Cortex of kidney (tissue), 1 donor: ENCODE results near the gene SFTPA2.
"Not testable (repeated sequence)": the region's sequence is repeated elsewhere in the genome, so short reads cannot be mapped to it uniquely, and the experiment has no call there.

ENCODE experiments used
- DNase-seq: peaks from one replicate; lab custom pipeline; 2025; lab: John Stamatoyannopoulos, UW

The SFTPA2 gene

GRCh38 chr10:79559726-79560125 lies 481 bp downstream of the SFTPA2 start:
- no peak for DNase-seq

- DNase-seq, result not testable (repeated sequence)
These were observed 3.2 kb downstream of the SFTPA2 start for GRCh38 chr10:79556961-79557360.

- no peak for DNase-seq
These were observed 4.6 kb downstream of the SFTPA2 start for GRCh38 chr10:79555354-79556309.

- DNase-seq, result no peak
These were observed 8.1 kb downstream of the SFTPA2 start for GRCh38 chr10:79552143-79552542.

- no peak for DNase-seq
These were observed 12.2 kb downstream of the SFTPA2 start for GRCh38 chr10:79547973-79548372.

- DNase-seq, result not testable (repeated sequence)
These were observed 13.1 kb downstream of the SFTPA2 start for GRCh38 chr10:79547128-79547527.

- not testable (repeated sequence) for DNase-seq
These were observed 15.1 kb downstream of the SFTPA2 start for GRCh38 chr10:79544926-79545659.

GRCh38 chr10:79544408-79544807 lies 15.8 kb downstream of the SFTPA2 start:
- not testable (repeated sequence) for DNase-seq

- DNase-seq, result no peak
These were observed 17.6 kb downstream of the SFTPA2 start for GRCh38 chr10:79542626-79543025.

GRCh38 chr10:79540930-79541329 lies 19.3 kb downstream of the SFTPA2 start:
- not testable (repeated sequence) for DNase-seq

GRCh38 chr10:79538311-79538710 lies 21.9 kb downstream of the SFTPA2 start:
- not testable (repeated sequence) for DNase-seq

GRCh38 chr10:79533903-79534175 lies 26.4 kb downstream of the SFTPA2 start:
- DNase-seq, result not testable (repeated sequence)

GRCh38 chr10:79533142-79533902 lies 26.9 kb downstream of the SFTPA2 start:
- not testable (repeated sequence) for DNase-seq

- not testable (repeated sequence) for DNase-seq
These were observed 31.9 kb downstream of the SFTPA2 start for GRCh38 chr10:79528261-79528660.

- not testable (repeated sequence) for DNase-seq
These were observed 35.0 kb downstream of the SFTPA2 start for GRCh38 chr10:79525049-79525710.

- DNase-seq, result not testable (repeated sequence)
These were observed 36.9 kb downstream of the SFTPA2 start for GRCh38 chr10:79523157-79523853.

- DNase-seq, result not testable (repeated sequence)
These were observed 37.7 kb downstream of the SFTPA2 start for GRCh38 chr10:79522464-79522863.

- not testable (repeated sequence) for DNase-seq
These were observed 38.5 kb downstream of the SFTPA2 start for GRCh38 chr10:79521751-79522150.

- not testable (repeated sequence) for DNase-seq
These were observed 42.6 kb downstream of the SFTPA2 start for GRCh38 chr10:79517567-79517966.

- not testable (repeated sequence) for DNase-seq
These were observed 43.5 kb downstream of the SFTPA2 start for GRCh38 chr10:79516532-79517205.
